MM.1S (cell line): Measurements from ENCODE around the gene KCNJ5.

ENCODE experiments used
- DNase-seq: peaks from one replicate; pipeline ENCODE4 v3.0.0-alpha.2; 2015
- H2AFZ ChIP-seq: fragments of 300-600 bp; sonication (generic); 2 replicates; pipeline ENCODE4 v1.6.0; 2016; ENCODE audit warnings: antibody characterized with exemption, low read length
- H3F3A ChIP-seq: fragments of 300-600 bp; sonication (generic); 2 replicates; pipeline ENCODE4 v1.6.1; 2016; ENCODE audit warnings: mild to moderate bottlenecking, antibody characterized with exemption, low read length, moderate library complexity, mixed read lengths; ENCODE audit not compliant: insufficient read depth
- H3K27ac ChIP-seq: fragments of 300-600 bp; sonication (generic); 2 replicates; pipeline ENCODE4 v1.5.1; 2016; ENCODE audit warnings: mild to moderate bottlenecking, low read length
- H3K27me3 ChIP-seq: fragments of 300-600 bp; sonication (generic); replicated peaks from 2 replicates; pipeline ENCODE4 v1.6.0; 2016; ENCODE audit warnings: low read length; ENCODE audit not compliant: insufficient read depth
- H3K36me3 ChIP-seq: fragments of 300-600 bp; sonication (generic); replicated peaks from 2 replicates; pipeline ENCODE4 v1.6.1; 2016; ENCODE audit warnings: mild to moderate bottlenecking, low read length, mixed read lengths; ENCODE audit not compliant: insufficient read depth
- H3K4me1 ChIP-seq: fragments of 300-600 bp; sonication (generic); 2 replicates; pipeline ENCODE4 v1.6.1; 2016; ENCODE audit warnings: low read length, mixed read lengths
- H3K4me2 ChIP-seq: fragments of 300-600 bp; sonication (generic); 2 replicates; pipeline ENCODE4 v1.6.0; 2016; ENCODE audit warnings: low read depth, low read length
- H3K4me3 ChIP-seq: fragments of 300-600 bp; sonication (generic); 2 replicates; pipeline ENCODE4 v1.5.1; 2016; ENCODE audit warnings: low read length, mixed read lengths
- H3K79me2 ChIP-seq: fragments of 300-600 bp; sonication (generic); 2 replicates; pipeline ENCODE4 v1.6.1; 2016; ENCODE audit warnings: mixed run types, low read length, mixed read lengths
- H3K9ac ChIP-seq: fragments of 300-600 bp; sonication (generic); 2 replicates; pipeline ENCODE4 v1.6.1; 2016; ENCODE audit warnings: low read length, mixed read lengths
- H3K9me2 ChIP-seq: fragments of 300-600 bp; sonication (generic); replicated peaks from 2 replicates; pipeline ENCODE4 v1.6.1; 2016; ENCODE audit warnings: mild to moderate bottlenecking, low read length, mixed read lengths; ENCODE audit not compliant: insufficient read depth
- H3K9me3 ChIP-seq: fragments of 300-600 bp; sonication (generic); replicated peaks from 2 replicates; pipeline ENCODE4 v1.6.1; 2016; ENCODE audit warnings: mild to moderate bottlenecking, low read length, mixed read lengths; ENCODE audit not compliant: insufficient read depth
- H4K20me1 ChIP-seq: fragments of 300-600 bp; sonication (generic); 2 replicates; pipeline ENCODE4 v1.6.1; 2016; ENCODE audit warnings: mild to moderate bottlenecking, low read length, moderate library complexity, mixed read lengths; ENCODE audit not compliant: insufficient read depth
- CTCF ChIP-seq: fragments of 300-600 bp; sonication (generic); IDR thresholded peaks from 2 replicates; pipeline ENCODE4 v1.5.1; 2016; ENCODE audit warnings: antibody characterized with exemption, low read length, mixed read lengths
- EZH2 ChIP-seq: fragments of 300-600 bp; sonication (generic); optimal IDR thresholded peaks from 2 replicates; pipeline ENCODE3; 2017; ENCODE audit warnings: low read depth, mild to moderate bottlenecking, antibody characterized with exemption, low read length, mixed read lengths
- EZH2phosphoT487 ChIP-seq: fragments of 300-600 bp; sonication (generic); IDR thresholded peaks from 2 replicates; pipeline ENCODE4 v1.6.1; 2018; ENCODE audit warnings: antibody characterized with exemption, low read length

The KCNJ5 gene

GRCh38 chr11:128957202-128957482 is 66.0 kb downstream of the KCNJ5 start:
- Histone ChIP-seq H4K20me1 (no peaks in the 10 kb centered on the region), H3K4me1 (no peaks in the 10 kb centered on the region), H3K9me3 (no peaks in the 10 kb centered on the region), H3K79me2 (no peaks in the 10 kb centered on the region), H3F3A (no peaks in the 10 kb centered on the region), H3K27me3 (no peaks in the 10 kb centered on the region), H3K4me3 (no peak overlapping the region), H3K36me3 (no peaks in the 10 kb centered on the region), H3K9me2 (no peaks in the 10 kb centered on the region), H2AFZ (no peak overlapping the region), H3K4me2 (no peak overlapping the region), H3K9ac (no peak overlapping the region), H3K27ac (no peak overlapping the region)
- TF ChIP-seq EZH2phosphoT487 (no peak), CTCF (no peak), EZH2 (no peak)
- DNase-seq: no peak

GRCh38 chr11:128961645-128962044 is 70.5 kb downstream of the KCNJ5 start:
- H3K9ac ChIP-seq: no peak overlapping the region
- no peaks in the 10 kb centered on the region for H4K20me1 ChIP-seq
- no peaks in the 10 kb centered on the region for H3K79me2 ChIP-seq
- H3F3A ChIP-seq: peaks cover 9% of the 10 kb centered on the region; the same call in 1 of the 2 replicates
- no peak for TF ChIP-seq EZH2
- no peak for TF ChIP-seq CTCF
- TF ChIP-seq EZH2phosphoT487: no peak
- H3K27me3 ChIP-seq: no peaks in the 10 kb centered on the region
- H3K4me2 ChIP-seq: no peak overlapping the region
- H3K27ac ChIP-seq: no peak overlapping the region
- no peak overlapping the region for H2AFZ ChIP-seq
- no peaks in the 10 kb centered on the region for H3K9me2 ChIP-seq
- H3K4me3 ChIP-seq: no peak overlapping the region
- peak; percentile 4 for DNase-seq
- no peaks in the 10 kb centered on the region for H3K36me3 ChIP-seq
- peaks cover 26% of the 10 kb centered on the region for H3K4me1 ChIP-seq
- no peaks in the 10 kb centered on the region for H3K9me3 ChIP-seq

- peaks cover 9% of the 10 kb centered on the region; the same call in 1 of the 2 replicates for H3F3A ChIP-seq
- peak; percentile 34 for DNase-seq
Measured at GRCh38 chr11:128962896-128963295, 71.7 kb downstream of the KCNJ5 start.

More at GRCh38 chr11:128962896-128963295, 71.7 kb downstream of the KCNJ5 start:
- no peak overlapping the region for H3K9ac ChIP-seq
- no peaks in the 10 kb centered on the region for H3K36me3 ChIP-seq
- no peaks in the 10 kb centered on the region for H3K79me2 ChIP-seq
- H3K9me2 ChIP-seq: no peaks in the 10 kb centered on the region
- H3K9me3 ChIP-seq: no peaks in the 10 kb centered on the region
- H3K4me1 ChIP-seq: peaks cover 26% of the 10 kb centered on the region
- H3K4me3 ChIP-seq: peak overlapping the region; percentile 24; the same call in 1 of the 2 replicates
- H4K20me1 ChIP-seq: no peaks in the 10 kb centered on the region
- peak overlapping the region; percentile 20; the same call in 1 of the 2 replicates for H2AFZ ChIP-seq
- H3K27me3 ChIP-seq: no peaks in the 10 kb centered on the region
- TF ChIP-seq CTCF (no peak), EZH2 (no peak), EZH2phosphoT487 (no peak)
- H3K4me2 ChIP-seq: peak overlapping the region; percentile 48; the same call in 1 of the 2 replicates
- peak overlapping the region; percentile 25; the same call in 1 of the 2 replicates for H3K27ac ChIP-seq
